Measurements from ENCODE around the gene BANK1. TPM values are rescaled to one million over a fixed set of nuclear protein-coding genes. Genes with fewer than 3 reads are reported as not detected.

Gene BANK1
- total RNA-seq, 2 donors from 2014 or later = 1.6 to 2.4 TPM

- no peak for ATAC-seq
- intact Hi-C loops (cut with DNase I) = no loop called here
These were observed 159.9 kb downstream of the BANK1 start for GRCh38 chr4:101950258-101950979.

GRCh38 chr4:101952985-101953384 is 162.5 kb downstream of the BANK1 start:
- intact Hi-C loops (cut with DNase I) = no loop called here
- DNase-seq = no peak
- no peak for ATAC-seq

More at GRCh38 chr4:101950258-101950979, 159.9 kb downstream of the BANK1 start:
- DNase-seq = no peak

DNA sequence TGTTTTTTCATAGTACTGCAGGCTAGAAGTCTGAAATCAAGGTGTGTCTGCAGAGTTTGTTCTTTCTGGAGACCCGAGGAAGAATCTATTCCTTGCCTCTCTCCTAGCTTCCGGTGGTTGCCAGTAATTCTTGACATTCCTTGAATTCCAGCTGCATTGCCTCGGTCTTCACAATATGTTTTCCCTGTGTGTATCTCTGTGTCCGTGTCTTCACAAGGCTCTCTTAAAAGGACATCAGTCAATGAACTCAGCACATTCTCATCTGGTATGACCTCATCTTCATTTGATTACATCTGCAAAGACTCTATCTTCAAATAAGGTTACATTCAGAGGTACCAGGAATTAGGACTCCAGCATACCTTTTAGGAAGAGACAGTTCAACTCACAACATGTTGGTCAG is 163.4 kb downstream of the BANK1 start:
- intact Hi-C loops (cut with DNase I) = no loop called here
- no peak for DNase-seq
- ATAC-seq = peak in 1 of 2 donors; percentile 22

- intact Hi-C loops (cut with DNase I) = no loop called here
- ATAC-seq = no peak
These were observed 163.8 kb downstream of the BANK1 start for GRCh38 chr4:101954351-101954750.

GRCh38 chr4:101954975-101955678 is 164.6 kb downstream of the BANK1 start:
- DNase-seq = no peak
- intact Hi-C loops (cut with DNase I) = no loop called here

More at GRCh38 chr4:101954351-101954750, 163.8 kb downstream of the BANK1 start:
- DNase-seq = no peak

GRCh38 chr4:101956068-101956825 is 165.7 kb downstream of the BANK1 start:
- intact Hi-C loops (cut with DNase I) = no loop called here
- ATAC-seq (no peak), DNase-seq (no peak)

More at GRCh38 chr4:101954975-101955678, 164.6 kb downstream of the BANK1 start:
- no peak for ATAC-seq

GRCh38 chr4:101958547-101958946 is 168.0 kb downstream of the BANK1 start:
- intact Hi-C loops (cut with DNase I) = no loop called here
- no peak for DNase-seq
- ATAC-seq = no peak

- intact Hi-C loops (cut with DNase I) = no loop called here
- DNase-seq = no peak
- ATAC-seq = no peak
These were observed 169.9 kb downstream of the BANK1 start for GRCh38 chr4:101960431-101960830.

DNA sequence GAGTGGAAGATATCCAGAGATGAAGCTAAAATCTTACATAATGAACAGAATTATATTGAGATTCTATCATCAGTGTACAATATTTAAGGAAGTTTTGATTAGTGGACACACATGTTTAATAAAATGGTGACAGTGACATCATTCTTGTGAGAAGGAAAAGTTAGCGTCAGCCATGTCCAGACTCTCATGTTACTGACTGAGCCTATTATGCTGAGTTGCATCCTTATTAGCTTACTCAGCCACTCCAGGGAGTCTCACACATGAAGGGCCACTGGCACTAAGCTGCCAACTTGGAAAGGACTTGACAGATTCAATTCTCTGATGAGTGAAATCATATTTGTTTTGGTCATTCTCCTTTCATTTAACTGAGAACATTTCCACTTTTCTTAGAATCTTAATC is 170.6 kb downstream of the BANK1 start:
- intact Hi-C loops (cut with DNase I) = no loop called here
- no peak for ATAC-seq
- no peak for DNase-seq

DNA sequence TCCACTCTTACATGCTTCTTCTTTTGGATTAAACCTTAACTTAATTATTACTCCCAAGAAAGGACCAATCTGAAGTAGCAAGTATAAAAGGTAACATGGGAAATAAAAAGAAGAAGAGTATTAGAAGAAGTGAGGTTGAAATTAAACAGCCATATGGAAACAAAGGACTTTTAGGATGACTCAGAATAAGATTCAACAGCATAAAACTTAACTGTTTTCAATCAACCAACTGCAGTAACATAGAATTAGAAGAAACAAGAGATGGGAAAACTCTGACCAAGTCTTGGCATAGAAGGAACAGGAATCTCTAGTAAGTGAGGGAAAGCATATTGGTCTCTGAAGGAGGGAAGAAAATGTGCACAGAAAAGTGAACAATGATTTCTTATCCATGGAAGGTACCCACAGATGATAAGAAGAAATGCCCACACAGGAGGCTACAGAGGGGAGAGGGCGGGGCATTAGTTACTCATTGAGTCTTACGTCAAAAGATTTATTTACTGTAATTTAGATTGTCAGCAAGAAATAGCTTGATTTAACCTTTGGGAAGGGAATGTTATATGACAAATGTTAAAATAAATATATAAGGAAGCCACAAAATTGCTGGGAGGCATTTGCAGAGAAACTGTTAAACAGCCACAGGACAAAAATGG is 177.3 kb downstream of the BANK1 start:
- intact Hi-C loops (cut with DNase I) = no loop called here
- ATAC-seq = no peak
- no peak for DNase-seq

GRCh38 chr4:101968364-101968763 is 177.8 kb downstream of the BANK1 start:
- DNase-seq (no peak), ATAC-seq (no peak)
- intact Hi-C loops (cut with DNase I) = no loop called here

GRCh38 chr4:101969965-101970364 is 179.4 kb downstream of the BANK1 start:
- no peak for DNase-seq
- ATAC-seq = no peak
- intact Hi-C loops (cut with DNase I) = no loop called here

- DNase-seq (no peak), ATAC-seq (no peak)
- intact Hi-C loops (cut with DNase I) = no loop called here
These were observed 180.1 kb downstream of the BANK1 start for GRCh38 chr4:101970547-101971155.

DNA sequence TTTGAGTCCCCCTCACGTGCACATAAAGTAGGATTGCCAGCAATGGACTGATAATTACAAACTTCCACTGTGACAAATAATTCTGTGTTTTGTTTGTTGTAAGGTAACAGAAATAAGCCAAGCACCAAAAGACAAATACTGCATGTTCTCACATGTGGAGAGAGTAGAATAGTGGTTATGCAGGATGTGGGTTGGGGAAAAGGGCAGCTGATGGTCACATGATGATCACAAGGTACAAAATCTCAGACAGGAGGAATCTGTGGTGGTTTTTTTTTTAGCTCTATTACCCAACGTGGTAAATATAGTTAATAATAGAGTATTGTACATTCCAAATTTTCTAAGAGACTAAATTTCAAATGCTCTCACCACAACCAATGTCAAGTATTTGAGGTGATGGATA is 182.3 kb downstream of the BANK1 start:
- intact Hi-C loops (cut with DNase I) = no loop called here
- ATAC-seq (no peak), DNase-seq (no peak)

GRCh38 chr4:101973361-101973760 is 182.8 kb downstream of the BANK1 start:
- intact Hi-C loops (cut with DNase I) = no loop called here
- DNase-seq = no peak
- ATAC-seq = no peak

DNA sequence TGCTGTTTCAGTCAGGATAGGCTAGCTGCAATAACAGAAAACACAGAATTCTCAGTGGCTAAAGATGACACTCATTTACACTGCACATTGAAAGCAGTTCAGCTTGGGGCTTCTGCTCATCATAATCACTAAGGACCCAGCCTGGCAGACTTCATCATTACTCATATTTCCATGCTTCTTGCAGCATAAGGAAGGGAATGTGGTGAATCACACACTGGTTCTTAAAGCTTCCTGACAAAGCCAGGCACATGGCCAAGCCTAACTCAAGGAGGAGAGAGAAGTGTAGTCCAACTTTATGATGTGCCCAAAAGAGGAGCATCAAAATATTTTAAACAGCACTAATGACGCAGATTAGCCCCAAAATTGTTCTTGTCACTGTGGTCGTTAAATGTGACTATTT is 186.5 kb downstream of the BANK1 start:
- intact Hi-C loops (cut with DNase I) = no loop called here
- ATAC-seq = peak; percentile 27 to 94
- DNase-seq = peak; percentile 38

DNA sequence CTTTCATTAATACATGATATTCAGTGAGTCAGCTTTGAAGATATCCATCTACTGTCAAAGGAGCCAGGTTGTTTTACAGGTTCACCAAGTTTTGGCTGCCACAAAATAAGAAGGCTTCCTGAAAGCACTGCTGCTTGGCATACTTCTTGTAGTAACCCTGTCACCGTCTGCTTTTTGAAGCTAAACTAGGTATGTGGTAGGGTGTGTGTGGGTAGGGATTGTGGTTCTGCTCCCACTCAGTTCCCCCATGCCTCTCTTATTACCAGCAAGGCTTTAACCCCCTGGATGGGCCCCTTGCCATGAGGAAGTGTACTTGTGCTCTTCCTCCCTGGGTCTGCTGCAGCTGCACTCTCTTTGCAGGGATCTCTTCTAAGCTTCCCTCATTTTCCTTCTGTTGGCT is 191.2 kb downstream of the BANK1 start:
- no peak for DNase-seq
- intact Hi-C loops (cut with DNase I) = no loop called here

DNA sequence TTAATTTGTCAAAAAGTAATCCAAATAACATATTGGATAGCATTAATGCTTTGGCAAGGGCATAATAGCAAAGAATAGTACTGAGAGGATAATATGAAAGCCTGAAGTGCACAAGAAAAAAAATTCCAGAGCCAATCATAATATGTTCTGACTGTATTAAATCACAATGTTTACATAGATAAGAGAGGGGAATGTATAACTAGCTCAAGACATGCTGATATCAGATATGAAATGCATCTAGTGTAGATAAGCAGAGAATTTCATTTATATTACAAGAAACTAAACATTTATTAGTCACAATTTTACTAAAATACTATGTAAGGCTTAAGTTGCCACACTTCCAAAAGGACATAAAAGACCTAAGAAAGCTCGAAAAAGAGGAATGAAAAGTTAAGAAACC is 193.3 kb downstream of the BANK1 start:
- intact Hi-C loops (cut with DNase I) = no loop called here
- ATAC-seq (no peak), DNase-seq (no peak)

More for the DNA sequence above, 191.2 kb downstream of the BANK1 start:
- ATAC-seq = no peak

- intact Hi-C loops (cut with DNase I) = no loop called here
- DNase-seq (no peak), ATAC-seq (no peak)
These were observed 197.2 kb downstream of the BANK1 start for GRCh38 chr4:101987623-101988243.

Data from left cardiac atrium (tissue), 4 donors.